ENCODE data around the gene ATP2B2.

ATP2B2 gene

GRCh38 chr3:10423171-10423882 lies 82.1 kb downstream of the ATP2B2 start:
- no peak for DNase-seq

- DNase-seq, result no peak
These were observed 83.4 kb downstream of the ATP2B2 start for GRCh38 chr3:10421996-10422395.

GRCh38 chr3:10420745-10421475 lies 84.5 kb downstream of the ATP2B2 start:
- DNase-seq, result no peak

GRCh38 chr3:10419637-10420232 lies 85.7 kb downstream of the ATP2B2 start:
- no peak for DNase-seq

- no peak for DNase-seq
These were observed 87.5 kb downstream of the ATP2B2 start for GRCh38 chr3:10417847-10418246.

GRCh38 chr3:10416730-10417300 lies 88.6 kb downstream of the ATP2B2 start:
- no peak for DNase-seq

- DNase-seq, result no peak
These were observed 92.3 kb downstream of the ATP2B2 start for GRCh38 chr3:10413041-10413440.

GRCh38 chr3:10411598-10412332 lies 93.6 kb downstream of the ATP2B2 start:
- DNase-seq, result no peak

GRCh38 chr3:10410383-10411002 lies 94.9 kb downstream of the ATP2B2 start:
- DNase-seq, result no peak

GRCh38 chr3:10408680-10409079 lies 96.7 kb downstream of the ATP2B2 start:
- no peak for DNase-seq

- no peak for DNase-seq
These were observed 98.0 kb downstream of the ATP2B2 start for GRCh38 chr3:10407361-10407760.

- no peak for DNase-seq
These were observed 99.0 kb downstream of the ATP2B2 start for GRCh38 chr3:10406414-10406813.

- no peak for DNase-seq
These were observed 99.6 kb downstream of the ATP2B2 start for GRCh38 chr3:10405816-10406215.

GRCh38 chr3:10404876-10405275 lies 100.5 kb downstream of the ATP2B2 start:
- no peak for DNase-seq

GRCh38 chr3:10404377-10404776 lies 101.0 kb downstream of the ATP2B2 start:
- DNase-seq, result no peak

GRCh38 chr3:10401990-10402761 lies 103.2 kb downstream of the ATP2B2 start:
- DNase-seq, result no peak

GRCh38 chr3:10400749-10401495 lies 104.5 kb downstream of the ATP2B2 start:
- DNase-seq, result no peak

GRCh38 chr3:10400050-10400748 lies 105.2 kb downstream of the ATP2B2 start:
- no peak for DNase-seq

- DNase-seq, result no peak
These were observed 105.8 kb downstream of the ATP2B2 start for GRCh38 chr3:10399634-10400033.

GRCh38 chr3:10398341-10398740 lies 107.0 kb downstream of the ATP2B2 start:
- no peak for DNase-seq

Data from NCI-H146 (cell line).